Lung (tissue), 12 donors: Measurements from ENCODE around the gene FRS2. TPM values are rescaled to one million over a fixed set of nuclear protein-coding genes. Genes with fewer than 3 reads are reported as not detected.

Experiments used
- ATAC-seq: fragments of 200-7000 bp; cut with Tn5 transposase; one replicate; pipeline ENCODE4 v1.9.1; 2020; ENCODE audit warnings: moderate number of reproducible peaks; ENCODE audit not compliant: insufficient read depth, low FRiP score
- DNase-seq, 3 donors: peaks; one replicate each; pipeline ENCODE4 v3.0.0-alpha.2; 2013 to 2017
- H3K27ac ChIP-seq, 2 donors: one replicate each; pipeline ENCODE4 v1.5.1; 2013; ENCODE audit warnings: mild to moderate bottlenecking in 2 of 2, moderate library complexity in 2 of 2, control low read depth in 1 of 2, inconsistent platforms in 1 of 2, low read depth in 1 of 2, low read length in 1 of 2
- H3K27me3 ChIP-seq, 3 donors: one replicate each; pipeline ENCODE4 v1.5.1; 2013; ENCODE audit warnings: low read length in 2 of 3; ENCODE audit not compliant: control insufficient read depth in 3 of 3, insufficient read depth in 3 of 3
- H3K36me3 ChIP-seq, 4 donors: one replicate each; pipeline ENCODE4 v1.5.1; 2013; ENCODE audit warnings: low read length in 4 of 4, mild to moderate bottlenecking in 1 of 4, moderate library complexity in 1 of 4; ENCODE audit not compliant: control insufficient read depth in 4 of 4, insufficient read depth in 4 of 4
- H3K4me1 ChIP-seq, 5 donors: one replicate each; pipeline ENCODE4 v1.5.1; 2013; ENCODE audit warnings: low read length in 5 of 5, mild to moderate bottlenecking in 2 of 5, moderate library complexity in 1 of 5; ENCODE audit not compliant: control insufficient read depth in 5 of 5, insufficient read depth in 5 of 5
- H3K4me3 ChIP-seq: one replicate; pipeline ENCODE4 v1.5.1; 2013; ENCODE audit warnings: mild to moderate bottlenecking, control low read depth, moderate library complexity
- H3K9ac ChIP-seq, 2 donors: one replicate each; pipeline ENCODE4 v1.5.1; 2013; ENCODE audit warnings: low read length in 2 of 2, control low read depth in 1 of 2; ENCODE audit not compliant: insufficient read depth in 1 of 2
- H3K9me3 ChIP-seq, 4 donors: one replicate each; pipeline ENCODE4 v1.5.1; 2013; ENCODE audit warnings: low read length in 3 of 4, mild to moderate bottlenecking in 1 of 4, moderate library complexity in 1 of 4; ENCODE audit not compliant: control insufficient read depth in 4 of 4, insufficient read depth in 3 of 4
- WGBS, 2 donors: extraction: QIAGEN DNeasy Blood & Tissue Kit; methylation state at CpG; one replicate each; pipeline ENCODE4 v1.1.7; 2013; 5-methylcytosine and 5-hydroxymethylcytosine counted together
- polyA plus RNA-seq, 2 donors: library from polyadenylated mRNA; stranded (reverse); fragments of 200-250 nt; gene quantifications; one replicate each; pipeline ENCODE4 v1.2.1, GENCODE V29; 2013
- total RNA-seq, 2 donors: library from RNA; depleted of rRNA in 1 of 2; stranded (reverse); fragments of >200 nt in 1 of 2; gene quantifications; one replicate each; pipeline ENCODE4 v1.2.1, GENCODE V29; 2014 to 2021
- TF ChIP-seq, protein P1 (sequence below): IDR thresholded peaks from 2 replicates; pipeline ENCODE4 v1.5.1; 2012; ENCODE audit warnings: mild to moderate bottlenecking; ENCODE audit errors: control extremely low read depth, extremely low read depth
- donor health status: control.
- donor health status: control.
- donor health status: Bipolar disorder and iron deficiency.
- donor health status: healthy.
- donor health status: DM: yes; HTN: yes; CAD: no.

Gene FRS2
- total and polyA plus RNA-seq, 4 donors: 4.7 to 66.7 (median 20.1) TPM

DNA sequence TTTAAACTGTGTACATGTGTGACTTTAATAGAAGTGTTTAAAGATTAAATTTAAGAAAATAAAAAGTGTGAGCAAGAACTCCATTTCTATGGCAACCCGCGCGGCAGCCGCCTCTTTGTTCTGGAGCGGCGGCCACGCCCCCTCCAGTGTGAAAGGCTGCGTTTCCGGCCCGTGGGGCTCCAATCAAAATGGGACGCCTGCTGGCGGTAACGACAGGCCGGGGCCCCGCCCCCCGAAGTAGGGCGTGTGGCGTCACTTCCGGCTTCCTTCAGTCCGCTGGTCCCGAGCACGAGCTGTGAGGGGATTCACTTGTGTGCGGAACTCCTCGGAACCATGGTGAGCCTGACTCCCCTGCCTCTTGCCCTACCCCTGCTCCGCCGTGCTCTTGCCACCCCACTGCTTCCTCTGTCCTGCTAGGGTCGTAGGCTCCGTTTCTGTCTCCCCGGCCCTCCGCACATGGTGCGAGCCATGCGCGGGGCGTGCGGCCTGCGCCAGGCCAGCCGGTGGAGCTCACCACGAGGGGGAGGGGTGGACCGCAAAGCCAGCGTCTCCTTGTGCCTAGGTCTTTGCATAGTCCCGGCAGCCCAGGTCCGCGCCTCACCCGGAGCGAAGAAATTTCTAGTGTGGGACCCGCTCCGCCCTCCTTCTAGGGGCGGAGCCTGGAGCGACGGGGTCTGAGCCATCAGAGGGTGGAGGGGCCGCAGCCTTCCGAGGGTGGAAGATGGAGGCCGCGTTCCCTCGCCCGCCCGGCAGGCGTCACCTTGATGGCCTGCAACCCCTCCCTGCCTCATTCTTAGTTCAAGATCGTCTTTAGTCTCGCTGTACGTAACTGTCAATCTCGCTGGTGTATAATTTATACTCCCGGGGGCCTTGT is 115.2 kb downstream of the FRS2 start, which contains the start of gene CCT2:
CCT2 (plus strand) TSS at position 271 of the 874 bp plus-strand sequence; CDS start at position 334, 63 bp downstream.
- H3K9me3 ChIP-seq: no peaks in the 10 kb centered on the region
- DNase-seq: peak; percentile 98 to 99 (median 98)
- peaks cover 0 to 4% (median 2%) of the 10 kb centered on the region in 5 donors for H3K4me1 ChIP-seq
- H3K27me3 ChIP-seq: no peaks in the 10 kb centered on the region
- H3K27ac ChIP-seq: peak within 1 kb of the TSS; percentile 69 to 90
- H3K36me3 ChIP-seq: peaks cover 7 to 36% (median 33%) of the 10 kb centered on the region in 4 donors
- peak; percentile 100 for ATAC-seq
- 0% methylated on average over 63 of the region's 63 CpGs for WGBS, 2 donors
- H3K9ac ChIP-seq: peak within 1 kb of the TSS; percentile 99
- TF ChIP-seq, protein P1, sequence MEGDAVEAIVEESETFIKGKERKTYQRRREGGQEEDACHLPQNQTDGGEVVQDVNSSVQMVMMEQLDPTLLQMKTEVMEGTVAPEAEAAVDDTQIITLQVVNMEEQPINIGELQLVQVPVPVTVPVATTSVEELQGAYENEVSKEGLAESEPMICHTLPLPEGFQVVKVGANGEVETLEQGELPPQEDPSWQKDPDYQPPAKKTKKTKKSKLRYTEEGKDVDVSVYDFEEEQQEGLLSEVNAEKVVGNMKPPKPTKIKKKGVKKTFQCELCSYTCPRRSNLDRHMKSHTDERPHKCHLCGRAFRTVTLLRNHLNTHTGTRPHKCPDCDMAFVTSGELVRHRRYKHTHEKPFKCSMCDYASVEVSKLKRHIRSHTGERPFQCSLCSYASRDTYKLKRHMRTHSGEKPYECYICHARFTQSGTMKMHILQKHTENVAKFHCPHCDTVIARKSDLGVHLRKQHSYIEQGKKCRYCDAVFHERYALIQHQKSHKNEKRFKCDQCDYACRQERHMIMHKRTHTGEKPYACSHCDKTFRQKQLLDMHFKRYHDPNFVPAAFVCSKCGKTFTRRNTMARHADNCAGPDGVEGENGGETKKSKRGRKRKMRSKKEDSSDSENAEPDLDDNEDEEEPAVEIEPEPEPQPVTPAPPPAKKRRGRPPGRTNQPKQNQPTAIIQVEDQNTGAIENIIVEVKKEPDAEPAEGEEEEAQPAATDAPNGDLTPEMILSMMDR: no peak
- H3K4me3 ChIP-seq: peak within 1 kb of the TSS; percentile 74

DNA sequence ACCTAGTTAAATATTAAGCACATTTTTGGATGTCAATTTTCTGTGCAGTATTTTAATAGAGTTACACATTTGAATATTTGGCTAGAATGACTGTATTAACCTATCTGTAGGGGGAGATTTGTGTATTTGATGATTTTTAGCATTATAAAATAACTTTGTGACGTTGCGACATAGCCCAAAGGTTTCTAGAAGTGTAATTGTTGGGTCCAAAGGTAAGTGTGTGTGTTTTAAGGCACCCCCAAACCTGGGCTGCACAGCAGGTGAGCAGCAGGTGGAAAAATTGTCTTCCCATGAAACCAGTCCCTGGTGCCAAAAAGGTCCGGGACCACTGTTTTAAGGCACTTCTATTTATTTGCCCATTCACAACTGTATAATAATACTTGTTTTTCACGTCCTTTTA is 118.3 kb downstream of the FRS2 start:
- Histone ChIP-seq H3K4me1 (peaks cover 0 to 4% (median 2%) of the 10 kb centered on the region in 5 donors), H3K9ac (no peak overlapping the region), H3K27ac (no peak overlapping the region), H3K36me3 (peaks cover 19 to 62% (median 50%) of the 10 kb centered on the region in 4 donors), H3K27me3 (no peaks in the 10 kb centered on the region), H3K9me3 (no peaks in the 10 kb centered on the region), H3K4me3 (no peak overlapping the region)
- 94 to 96% methylated on average over 4 of the region's 4 CpGs for WGBS, 2 donors
- TF ChIP-seq, protein P1: no peak
- DNase-seq (no peak), ATAC-seq (no peak)

DNA sequence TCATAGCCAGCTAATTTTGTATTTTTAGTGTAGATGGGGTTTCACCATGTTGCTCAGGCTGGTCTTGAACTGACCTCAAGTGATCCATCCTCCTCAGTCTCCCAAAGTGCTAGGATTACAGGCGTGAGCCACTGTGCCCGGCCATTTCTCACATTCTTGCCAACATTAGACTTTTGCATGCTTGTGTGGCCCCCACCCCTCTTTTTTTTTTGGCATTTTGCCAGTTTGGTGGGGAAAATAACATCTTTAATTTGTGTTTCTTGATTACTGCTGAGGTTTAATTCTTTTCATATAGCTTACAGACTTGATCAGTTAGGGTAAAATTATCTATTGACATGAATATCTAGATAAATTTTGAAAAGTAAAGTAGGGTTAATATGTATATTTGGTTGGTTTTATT is 118.9 kb downstream of the FRS2 start:
- no peak overlapping the region for H3K9ac ChIP-seq
- ATAC-seq (no peak), DNase-seq (no peak)
- WGBS, 2 donors: 84 to 92% methylated on average over 2 of the region's 2 CpGs
- H3K27me3 ChIP-seq: no peaks in the 10 kb centered on the region
- TF ChIP-seq, protein P1: no peak
- H3K4me1 ChIP-seq: peaks cover 0 to 4% (median 2%) of the 10 kb centered on the region in 5 donors
- peaks cover 22 to 63% (median 56%) of the 10 kb centered on the region in 4 donors for H3K36me3 ChIP-seq
- no peak overlapping the region for H3K4me3 ChIP-seq
- H3K27ac ChIP-seq: no peak overlapping the region
- no peaks in the 10 kb centered on the region for H3K9me3 ChIP-seq
